ENCODE data around the gene KDM4C. TPM values are rescaled to one million over a fixed set of nuclear protein-coding genes. Genes with fewer than 3 reads are reported as not detected.

Gene KDM4C
- total and polyA plus RNA-seq, 2 of the 8 experiments (the other 6 are each of a cell fraction or from before 2014, with no cell fraction given), result 13.0 to 26.1 TPM

DNA sequence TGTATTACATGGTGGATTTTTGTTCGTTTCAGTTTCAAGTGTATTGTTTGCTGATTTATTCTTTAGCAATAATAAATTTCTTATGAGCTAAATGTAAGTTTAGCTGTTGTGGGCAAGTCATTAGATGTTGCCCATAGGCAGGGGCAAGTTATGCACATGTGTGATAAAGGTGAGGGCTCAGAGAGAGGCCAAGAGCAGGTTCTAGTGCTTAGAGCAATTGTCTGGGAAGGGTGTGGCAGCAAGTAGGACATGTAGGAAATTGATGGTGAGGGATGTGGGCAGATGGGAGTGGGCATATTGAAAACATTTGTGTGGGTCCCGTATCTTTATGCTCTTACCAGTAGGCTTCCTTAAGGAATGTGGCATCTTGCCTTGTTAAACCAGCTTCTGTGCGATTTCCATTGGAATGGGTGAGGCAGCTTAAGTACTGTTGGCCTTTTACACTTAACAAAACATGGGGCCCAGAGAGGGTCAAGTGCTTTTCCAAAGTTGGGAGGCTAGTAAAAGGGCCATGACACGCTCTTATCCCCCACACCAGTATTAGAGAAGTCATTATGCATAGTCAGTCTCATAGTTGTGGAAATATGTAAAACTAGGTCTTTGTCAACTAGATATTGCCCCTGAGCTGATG is 60.6 kb downstream of the KDM4C start (continued):
- TF ChIP-seq, protein P1, sequence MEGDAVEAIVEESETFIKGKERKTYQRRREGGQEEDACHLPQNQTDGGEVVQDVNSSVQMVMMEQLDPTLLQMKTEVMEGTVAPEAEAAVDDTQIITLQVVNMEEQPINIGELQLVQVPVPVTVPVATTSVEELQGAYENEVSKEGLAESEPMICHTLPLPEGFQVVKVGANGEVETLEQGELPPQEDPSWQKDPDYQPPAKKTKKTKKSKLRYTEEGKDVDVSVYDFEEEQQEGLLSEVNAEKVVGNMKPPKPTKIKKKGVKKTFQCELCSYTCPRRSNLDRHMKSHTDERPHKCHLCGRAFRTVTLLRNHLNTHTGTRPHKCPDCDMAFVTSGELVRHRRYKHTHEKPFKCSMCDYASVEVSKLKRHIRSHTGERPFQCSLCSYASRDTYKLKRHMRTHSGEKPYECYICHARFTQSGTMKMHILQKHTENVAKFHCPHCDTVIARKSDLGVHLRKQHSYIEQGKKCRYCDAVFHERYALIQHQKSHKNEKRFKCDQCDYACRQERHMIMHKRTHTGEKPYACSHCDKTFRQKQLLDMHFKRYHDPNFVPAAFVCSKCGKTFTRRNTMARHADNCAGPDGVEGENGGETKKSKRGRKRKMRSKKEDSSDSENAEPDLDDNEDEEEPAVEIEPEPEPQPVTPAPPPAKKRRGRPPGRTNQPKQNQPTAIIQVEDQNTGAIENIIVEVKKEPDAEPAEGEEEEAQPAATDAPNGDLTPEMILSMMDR (IDR thresholded peaks at IDR 0.05; ENCODE audit: control extremely low read depth in 1 of 3, insufficient read depth in 1 of 3, low read depth in 1 of 3, low read length in 3 of 3), result no peak
- TF ChIP-seq HDAC2 (IDR thresholded peaks at IDR 0.05; ENCODE audit: borderline replicate concordance in 1 of 2, low read depth in 2 of 2, low read length in 2 of 2) (no peak), SP2 (IDR thresholded peaks at IDR 0.05; ENCODE audit: low read length) (no peak), BCL11A (IDR thresholded peaks at IDR 0.05; ENCODE audit: low read depth in 2 of 2, low read length in 2 of 2) (no peak), RNF2 (IDR thresholded peaks at IDR 0.05; ENCODE audit: borderline replicate concordance, low read depth, low read length, missing control alignments, poor library complexity, severe bottlenecking) (no peak), RBBP5 (IDR thresholded peaks at IDR 0.05; ENCODE audit: borderline replicate concordance, low read depth, low read length) (no peak), TAF7 (optimal IDR thresholded peaks at IDR 0.05; ENCODE audit: borderline replicate concordance, low read depth, low read length) (no peak), CHD2 (IDR thresholded peaks at IDR 0.05; ENCODE audit: low read length) (no peak), BRCA1 (IDR thresholded peaks at IDR 0.05; ENCODE audit: low read depth, low read length) (no peak)
- TF ChIP-seq, protein P2, sequence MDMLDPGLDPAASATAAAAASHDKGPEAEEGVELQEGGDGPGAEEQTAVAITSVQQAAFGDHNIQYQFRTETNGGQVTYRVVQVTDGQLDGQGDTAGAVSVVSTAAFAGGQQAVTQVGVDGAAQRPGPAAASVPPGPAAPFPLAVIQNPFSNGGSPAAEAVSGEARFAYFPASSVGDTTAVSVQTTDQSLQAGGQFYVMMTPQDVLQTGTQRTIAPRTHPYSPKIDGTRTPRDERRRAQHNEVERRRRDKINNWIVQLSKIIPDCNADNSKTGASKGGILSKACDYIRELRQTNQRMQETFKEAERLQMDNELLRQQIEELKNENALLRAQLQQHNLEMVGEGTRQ (IDR thresholded peaks at IDR 0.05; ENCODE audit: low read length), result no peak

Measured in H1 (cell line).